ENCODE results near the gene TMEM9.

The TMEM9 gene

GRCh38 chr1:201085902-201086735 is 68.2 kb downstream of the TMEM9 start:
- no peak overlapping the region for H3K27ac ChIP-seq (ENCODE audit: low read length)
- H3K27me3 ChIP-seq (ENCODE audit: low read depth, low read length) = no peaks in the 10 kb centered on the region
- no peaks in the 10 kb centered on the region for H3K36me3 ChIP-seq (ENCODE audit: control insufficient read depth in 1 of 2, insufficient read depth in 2 of 2, low read length in 2 of 2)
- H3K9me3 ChIP-seq (ENCODE audit: control insufficient read depth in 1 of 2, low read length in 2 of 2) = no peaks in the 10 kb centered on the region
- no peak overlapping the region for H3K4me3 ChIP-seq (ENCODE audit: low read depth in 1 of 2, low read length in 2 of 2)
- H3K4me1 ChIP-seq (ENCODE audit: control insufficient read depth in 1 of 2, insufficient read depth in 2 of 2, low read length in 2 of 2) = no peaks in the 10 kb centered on the region
